Measurements from ENCODE around the gene DUOXA1.

DNA sequence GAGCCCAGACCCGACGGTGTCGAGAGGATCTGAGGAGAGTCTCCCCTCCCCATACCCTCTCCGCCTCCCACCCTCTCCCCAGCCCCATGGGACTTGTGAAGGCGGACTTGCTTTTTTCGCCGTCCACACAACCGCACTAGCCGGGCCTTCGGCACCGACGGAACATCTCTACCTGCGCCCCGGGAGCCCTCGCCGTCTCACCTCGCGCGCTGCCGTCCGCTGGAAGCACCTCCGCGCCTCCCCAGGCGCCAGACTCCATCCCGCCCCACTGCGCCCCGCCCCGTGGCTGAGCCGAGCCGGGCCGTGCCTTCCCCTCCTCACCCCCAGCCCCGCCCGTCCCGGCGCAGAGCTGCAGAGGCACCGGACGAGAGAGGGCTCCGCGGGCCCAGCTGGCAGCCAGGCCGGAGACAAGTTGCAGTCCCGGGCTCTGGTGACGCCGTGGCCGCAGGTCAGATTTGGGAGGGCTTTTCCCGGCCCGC lies at the start of gene DUOXA1, which contains the start of gene DUOX1:
- TF ChIP-seq POLR2AphosphoS5 (IDR thresholded peaks at IDR 0.05; ENCODE audit: low read depth), result no peak
- TF ChIP-seq CTCF (IDR thresholded peaks at IDR 0.05; ENCODE audit: insufficient read depth, low read length), result no peak
- TF ChIP-seq, protein P1, sequence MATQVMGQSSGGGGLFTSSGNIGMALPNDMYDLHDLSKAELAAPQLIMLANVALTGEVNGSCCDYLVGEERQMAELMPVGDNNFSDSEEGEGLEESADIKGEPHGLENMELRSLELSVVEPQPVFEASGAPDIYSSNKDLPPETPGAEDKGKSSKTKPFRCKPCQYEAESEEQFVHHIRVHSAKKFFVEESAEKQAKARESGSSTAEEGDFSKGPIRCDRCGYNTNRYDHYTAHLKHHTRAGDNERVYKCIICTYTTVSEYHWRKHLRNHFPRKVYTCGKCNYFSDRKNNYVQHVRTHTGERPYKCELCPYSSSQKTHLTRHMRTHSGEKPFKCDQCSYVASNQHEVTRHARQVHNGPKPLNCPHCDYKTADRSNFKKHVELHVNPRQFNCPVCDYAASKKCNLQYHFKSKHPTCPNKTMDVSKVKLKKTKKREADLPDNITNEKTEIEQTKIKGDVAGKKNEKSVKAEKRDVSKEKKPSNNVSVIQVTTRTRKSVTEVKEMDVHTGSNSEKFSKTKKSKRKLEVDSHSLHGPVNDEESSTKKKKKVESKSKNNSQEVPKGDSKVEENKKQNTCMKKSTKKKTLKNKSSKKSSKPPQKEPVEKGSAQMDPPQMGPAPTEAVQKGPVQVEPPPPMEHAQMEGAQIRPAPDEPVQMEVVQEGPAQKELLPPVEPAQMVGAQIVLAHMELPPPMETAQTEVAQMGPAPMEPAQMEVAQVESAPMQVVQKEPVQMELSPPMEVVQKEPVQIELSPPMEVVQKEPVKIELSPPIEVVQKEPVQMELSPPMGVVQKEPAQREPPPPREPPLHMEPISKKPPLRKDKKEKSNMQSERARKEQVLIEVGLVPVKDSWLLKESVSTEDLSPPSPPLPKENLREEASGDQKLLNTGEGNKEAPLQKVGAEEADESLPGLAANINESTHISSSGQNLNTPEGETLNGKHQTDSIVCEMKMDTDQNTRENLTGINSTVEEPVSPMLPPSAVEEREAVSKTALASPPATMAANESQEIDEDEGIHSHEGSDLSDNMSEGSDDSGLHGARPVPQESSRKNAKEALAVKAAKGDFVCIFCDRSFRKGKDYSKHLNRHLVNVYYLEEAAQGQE (IDR thresholded peaks at IDR 0.05; ENCODE audit: insufficient replicate concordance, low read depth), result no peak
